ENCODE data around the gene MTFR1L.

Gene MTFR1L

DNA sequence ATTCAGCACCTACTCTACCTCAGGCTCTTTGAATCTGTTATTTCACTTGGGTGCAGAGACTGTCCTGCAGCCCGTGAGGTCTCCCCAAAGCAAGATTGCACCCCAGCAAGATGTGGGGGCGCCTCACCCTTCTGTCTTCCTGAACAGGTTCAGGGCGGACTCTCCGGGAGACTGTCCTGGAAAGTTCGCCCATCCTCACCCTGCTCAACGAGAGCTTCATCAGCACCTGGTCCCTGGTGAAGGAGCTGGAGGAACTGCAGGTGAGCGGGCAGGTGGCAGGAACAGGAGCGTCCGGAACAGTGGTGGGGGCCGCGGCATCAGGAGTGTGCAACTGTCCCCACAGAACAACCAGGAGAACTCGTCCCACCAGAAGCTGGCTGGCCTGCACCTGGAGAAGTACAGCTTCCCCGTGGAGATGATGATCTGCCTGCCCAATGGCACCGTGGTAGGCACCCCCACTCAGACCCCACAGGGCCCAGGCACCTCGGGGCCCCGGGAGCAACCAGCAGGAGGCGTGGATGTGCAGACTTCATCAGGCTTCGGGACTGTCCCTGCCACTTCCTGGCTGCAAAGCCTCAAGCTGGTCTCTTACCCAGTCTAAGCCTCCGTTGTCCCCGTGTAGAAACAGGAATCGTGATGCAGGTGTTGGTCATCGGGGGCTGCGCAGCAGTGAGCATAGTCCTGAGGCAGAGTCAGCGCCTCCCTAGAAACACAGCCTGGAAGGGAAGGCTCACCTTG, 5.9 kb upstream of the MTFR1L start:
- TF ChIP-seq CTCF (IDR thresholded peaks at IDR 0.05; ENCODE audit: low read depth, low read length, missing control alignments), result peak; percentile 38
- no peak overlapping the region for H3K4me3 ChIP-seq (ENCODE audit: low read depth, low read length)
- DNase-seq (ENCODE audit: low read depth), result no peak

DNA sequence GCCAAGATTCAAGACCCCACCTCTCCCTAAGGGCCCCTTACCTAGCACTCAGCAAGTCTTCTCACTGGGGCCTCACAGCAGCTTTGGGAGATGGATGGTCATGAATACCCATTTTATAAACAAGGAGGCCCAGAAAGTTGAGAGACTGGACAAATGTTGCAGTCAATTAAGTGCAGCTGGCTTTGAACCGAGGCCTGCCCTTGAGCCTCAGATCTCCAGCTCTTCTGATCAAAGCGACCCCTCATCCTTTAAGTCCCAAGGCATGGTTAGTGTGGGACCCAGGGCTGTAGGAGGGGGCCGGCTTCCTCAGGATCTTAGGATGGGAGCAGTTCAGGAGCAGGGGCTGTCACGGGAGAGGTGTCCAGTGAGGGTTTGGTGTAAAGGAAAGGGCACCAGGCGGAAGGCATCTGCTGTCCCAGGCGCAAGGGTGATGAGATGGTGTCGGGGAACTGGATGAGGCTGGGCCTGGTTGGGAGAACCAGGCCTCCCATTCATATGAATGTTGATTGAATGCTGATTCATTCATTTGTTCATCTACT, 5.1 kb upstream of the MTFR1L start:
- TF ChIP-seq CTCF (IDR thresholded peaks at IDR 0.05; ENCODE audit: low read depth, low read length, missing control alignments), result no peak
- no peak overlapping the region for H3K4me3 ChIP-seq (ENCODE audit: low read depth, low read length)
- DNase-seq (ENCODE audit: low read depth), result no peak

- TF ChIP-seq CTCF (IDR thresholded peaks at IDR 0.05; ENCODE audit: low read depth, low read length, missing control alignments), result no peak
- no peak overlapping the region for H3K4me3 ChIP-seq (ENCODE audit: low read depth, low read length)
- DNase-seq (ENCODE audit: low read depth), result no peak
Measured at GRCh38 chr1:25815208-25816111, 4.3 kb upstream of the MTFR1L start.

DNA sequence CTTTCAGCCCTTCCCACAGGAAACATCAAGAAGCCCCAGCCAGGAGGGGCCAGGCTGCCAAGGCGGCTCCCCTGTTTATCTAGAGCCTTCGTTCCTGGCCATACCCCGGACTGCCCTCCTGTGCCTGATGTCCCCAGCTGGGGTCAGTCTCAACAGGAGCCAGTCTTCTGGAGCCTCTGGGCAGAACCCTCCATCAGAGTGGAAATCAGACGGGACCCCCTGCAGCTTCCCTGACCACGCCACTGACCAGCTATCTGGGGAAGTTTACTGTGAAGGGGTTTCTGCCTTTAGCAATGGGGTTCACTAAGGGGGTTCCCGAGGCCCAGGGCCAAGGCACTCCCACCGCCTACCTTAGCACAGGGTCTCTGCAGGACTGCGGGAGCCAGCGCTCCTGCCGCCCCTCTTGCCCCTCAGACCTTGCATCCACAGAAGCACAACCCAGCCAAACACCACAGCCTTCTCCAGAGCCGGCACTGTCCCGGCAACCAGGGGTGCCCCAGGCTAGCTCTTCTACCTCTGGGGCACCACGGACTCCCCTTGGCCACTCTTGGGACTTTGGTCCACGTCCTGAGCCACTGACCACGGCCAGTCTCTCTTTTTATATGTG, 3.5 kb upstream of the MTFR1L start:
- no peak for DNase-seq (ENCODE audit: low read depth)
- H3K4me3 ChIP-seq (ENCODE audit: low read depth, low read length), result no peak overlapping the region
- TF ChIP-seq CTCF (IDR thresholded peaks at IDR 0.05; ENCODE audit: low read depth, low read length, missing control alignments), result no peak

GRCh38 chr1:25817840-25818501, 1.8 kb upstream of the MTFR1L start:
- TF ChIP-seq CTCF (IDR thresholded peaks at IDR 0.05; ENCODE audit: low read depth, low read length, missing control alignments), result no peak
- H3K4me3 ChIP-seq (ENCODE audit: low read depth, low read length), result no peak overlapping the region
- DNase-seq (ENCODE audit: low read depth), result no peak

- no peak for TF ChIP-seq CTCF (IDR thresholded peaks at IDR 0.05; ENCODE audit: low read depth, low read length, missing control alignments)
- no peak overlapping the region; the same call in 1 of the 2 replicates for H3K4me3 ChIP-seq (ENCODE audit: low read depth, low read length)
- no peak for DNase-seq (ENCODE audit: low read depth)
Measured at GRCh38 chr1:25818569-25818968, 1.2 kb upstream of the MTFR1L start.

Data from GM12864 (cell line).